ENCODE data around the gene LUC7L3.
"Not testable (repeated sequence)": the region's sequence is repeated elsewhere in the genome, so short reads cannot be mapped to it uniquely, and the experiment has no call there.

LUC7L3 gene

DNA sequence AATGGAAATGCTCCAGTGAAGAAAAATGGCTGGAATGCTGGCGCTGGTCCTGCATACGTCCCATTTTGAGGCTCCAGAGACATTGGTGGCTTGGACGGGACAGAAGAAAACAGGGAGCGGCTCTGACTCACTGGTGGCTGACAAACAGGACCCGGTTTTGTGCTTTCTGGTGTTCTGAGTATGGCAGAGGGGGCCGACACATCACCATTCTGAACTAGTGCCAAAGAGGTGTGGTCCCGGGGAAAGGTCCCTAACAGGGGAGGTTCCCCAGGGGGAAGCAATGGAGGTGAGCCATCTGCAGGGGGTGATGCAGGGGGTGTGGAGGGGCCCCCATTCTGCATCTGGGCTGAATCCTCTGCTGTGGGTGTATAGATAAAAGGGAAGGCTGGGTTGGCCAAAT is 20.0 kb upstream of the LUC7L3 start:
- Histone ChIP-seq H3K4me3 (ENCODE audit: low read length) (no peak overlapping the region), H3K9ac (ENCODE audit: low read length) (no peak overlapping the region), H3K9me3 (ENCODE audit: control insufficient read depth, low read depth, low read length) (no peaks in the 10 kb centered on the region), H3K36me3 (ENCODE audit: control insufficient read depth, low read depth, low read length) (peaks cover 64% of the 10 kb centered on the region), H3K27ac (ENCODE audit: low read length) (no peak overlapping the region), H3K4me1 (ENCODE audit: control insufficient read depth, low read depth, low read length) (no peaks in the 10 kb centered on the region), H3K27me3 (ENCODE audit: control insufficient read depth, insufficient read depth, low read length) (no peaks in the 10 kb centered on the region)

DNA sequence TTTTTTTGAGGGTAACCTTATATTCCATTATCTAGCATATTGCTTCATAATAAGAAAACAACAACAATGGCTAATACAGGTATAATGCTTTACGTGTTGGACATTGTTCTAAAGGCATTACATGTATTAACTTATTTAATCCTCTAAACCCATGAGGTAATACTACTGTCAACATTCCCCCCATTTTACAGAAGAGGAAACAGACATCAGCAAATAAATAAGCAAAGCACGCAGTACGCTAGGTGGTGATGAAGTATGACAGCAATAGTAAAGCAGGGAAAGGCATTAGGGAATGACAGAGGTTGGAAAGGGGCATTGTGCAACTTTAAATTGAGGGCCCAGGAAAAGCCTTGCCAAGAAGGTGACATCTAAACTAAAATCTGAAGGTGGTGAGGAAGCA is 16.2 kb upstream of the LUC7L3 start:
- no peaks in the 10 kb centered on the region for H3K9me3 ChIP-seq (ENCODE audit: control insufficient read depth, low read depth, low read length)
- H3K27me3 ChIP-seq (ENCODE audit: control insufficient read depth, insufficient read depth, low read length) = no peaks in the 10 kb centered on the region
- no peak overlapping the region for H3K9ac ChIP-seq (ENCODE audit: low read length)
- no peak overlapping the region for H3K27ac ChIP-seq (ENCODE audit: low read length)
- H3K4me3 ChIP-seq (ENCODE audit: low read length) = no peak overlapping the region
- peaks cover 3% of the 10 kb centered on the region for H3K4me1 ChIP-seq (ENCODE audit: control insufficient read depth, low read depth, low read length)
- H3K36me3 ChIP-seq (ENCODE audit: control insufficient read depth, low read depth, low read length) = peaks cover 29% of the 10 kb centered on the region

DNA sequence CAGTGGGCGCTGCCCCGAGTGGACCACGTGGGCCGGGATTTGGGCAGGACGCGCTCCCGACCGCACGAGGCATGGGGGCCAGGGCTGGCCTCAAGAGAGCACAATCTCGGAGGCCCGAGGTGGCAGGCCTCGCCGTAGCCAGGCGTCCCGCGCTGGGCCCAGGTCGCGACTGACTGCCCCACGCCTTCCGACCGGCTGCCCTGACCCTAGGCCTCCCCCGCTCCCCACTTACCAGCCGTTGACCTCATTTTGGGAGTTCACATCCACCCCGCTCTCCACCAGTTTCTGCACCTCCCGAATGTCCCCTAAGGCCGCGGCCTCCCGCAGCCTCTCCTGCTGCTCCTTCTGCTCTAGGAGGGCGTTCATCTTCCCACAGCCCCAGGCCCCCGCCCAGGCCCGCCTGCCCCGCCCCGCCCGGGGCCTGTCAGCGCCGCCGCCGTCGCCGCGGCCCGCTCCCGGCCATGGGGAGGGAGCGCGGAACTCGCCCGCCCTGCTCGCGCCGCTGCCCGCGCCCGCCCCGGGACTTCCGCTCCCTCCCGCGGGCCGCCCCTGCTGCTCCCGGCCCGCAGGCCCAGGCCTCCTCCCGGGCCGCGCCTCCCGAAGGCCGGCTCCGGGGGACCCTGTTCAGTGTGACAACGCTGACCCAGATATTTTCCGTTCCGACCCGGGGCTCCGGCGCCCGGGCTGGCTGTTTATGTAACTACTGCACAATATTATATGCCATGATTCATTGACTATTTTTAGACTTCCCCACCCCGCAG is 11.9 kb upstream of the LUC7L3 start, which contains the start of gene ANKRD40:
TSS of gene ANKRD40 (minus strand) at position 626 of the 761 bp plus-strand sequence. CDS start at position 366, 260 bp downstream.
- Histone ChIP-seq H3K4me3 (ENCODE audit: low read length) (peak within 1 kb of the TSS; percentile 92), H3K36me3 (ENCODE audit: control insufficient read depth, low read depth, low read length) (peaks cover 3% of the 10 kb centered on the region), H3K9me3 (ENCODE audit: control insufficient read depth, low read depth, low read length) (no peaks in the 10 kb centered on the region), H3K27me3 (ENCODE audit: control insufficient read depth, insufficient read depth, low read length) (no peaks in the 10 kb centered on the region), H3K9ac (ENCODE audit: low read length) (peak within 1 kb of the TSS; percentile 73), H3K4me1 (ENCODE audit: control insufficient read depth, low read depth, low read length) (peaks cover 8% of the 10 kb centered on the region), H3K27ac (ENCODE audit: low read length) (peak within 1 kb of the TSS; percentile 87)

DNA sequence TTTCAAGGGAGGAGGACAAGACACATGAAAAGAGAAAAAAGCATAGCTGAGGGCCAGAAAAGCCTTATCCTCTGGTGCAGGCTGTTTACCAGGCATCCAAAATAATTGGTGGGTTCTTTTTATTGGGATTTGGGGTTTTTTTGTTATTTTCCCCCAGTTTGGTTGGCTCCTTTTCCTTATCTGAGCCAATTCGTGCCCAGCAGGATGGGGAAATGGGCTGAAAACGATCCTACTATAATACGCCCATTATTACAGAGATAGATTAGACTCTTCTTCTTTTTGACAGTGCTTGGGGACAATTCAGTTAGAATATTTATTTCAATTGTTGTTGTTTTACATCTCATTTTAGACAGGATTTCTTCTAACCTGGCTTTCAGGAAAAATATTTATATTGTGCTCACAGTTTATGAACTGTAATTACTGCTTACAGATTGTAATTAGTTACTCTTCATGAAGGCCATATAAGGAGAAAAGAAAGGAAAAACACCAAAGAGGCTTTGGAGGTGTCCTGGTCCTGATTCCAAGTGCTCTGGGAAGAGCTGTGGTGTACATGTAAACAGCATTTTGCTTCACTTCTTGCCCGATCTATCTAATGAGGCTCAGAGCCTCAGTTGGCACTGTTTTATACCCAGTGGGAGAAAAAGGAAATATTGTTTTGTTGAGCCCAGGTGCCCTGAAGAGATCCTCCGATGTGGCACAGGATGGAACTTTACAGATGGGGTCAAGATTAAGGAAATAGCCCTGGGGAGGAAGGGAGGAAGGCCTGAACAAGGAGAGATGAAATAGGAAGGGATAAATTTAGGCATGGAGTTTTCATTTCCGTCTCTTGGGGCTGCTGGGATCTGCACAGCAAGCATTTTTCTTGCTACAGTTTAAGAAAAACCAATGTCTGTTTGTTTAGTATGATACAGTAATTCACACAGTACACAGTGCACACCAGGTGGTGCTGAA is 11.1 kb upstream of the LUC7L3 start:
- H3K27ac ChIP-seq (ENCODE audit: low read length) = peak overlapping the region; percentile 87
- no peaks in the 10 kb centered on the region for H3K9me3 ChIP-seq (ENCODE audit: control insufficient read depth, low read depth, low read length)
- peaks cover 3% of the 10 kb centered on the region for H3K36me3 ChIP-seq (ENCODE audit: control insufficient read depth, low read depth, low read length)
- peak overlapping the region; percentile 92 for H3K4me3 ChIP-seq (ENCODE audit: low read length)
- H3K4me1 ChIP-seq (ENCODE audit: control insufficient read depth, low read depth, low read length) = peaks cover 8% of the 10 kb centered on the region
- no peaks in the 10 kb centered on the region for H3K27me3 ChIP-seq (ENCODE audit: control insufficient read depth, insufficient read depth, low read length)
- peak overlapping the region; percentile 73 for H3K9ac ChIP-seq (ENCODE audit: low read length)

DNA sequence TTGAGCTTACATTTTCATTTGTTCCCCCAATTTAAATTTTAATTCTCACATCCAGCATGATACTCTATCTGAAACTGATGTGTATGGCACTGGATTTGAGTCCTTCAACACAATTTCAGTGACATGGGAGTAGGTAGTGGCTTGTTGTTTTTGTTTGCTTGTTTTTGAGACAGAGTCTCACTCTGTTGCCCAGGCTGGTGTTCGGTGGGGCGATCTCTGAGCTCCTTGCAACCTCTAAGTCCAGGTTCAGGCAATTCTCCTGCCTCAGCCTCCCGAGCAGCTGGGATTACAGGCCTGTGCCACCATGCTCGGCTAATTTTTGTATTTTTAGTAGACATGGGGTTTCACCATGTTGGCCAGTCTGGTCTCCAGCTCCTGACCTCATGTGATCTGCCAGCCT is 10.3 kb upstream of the LUC7L3 start:
- H3K4me3 ChIP-seq (ENCODE audit: low read length); H3K4me1 ChIP-seq (ENCODE audit: control insufficient read depth, low read depth, low read length); H3K9me3 ChIP-seq (ENCODE audit: control insufficient read depth, low read depth, low read length); H3K9ac ChIP-seq (ENCODE audit: low read length); H3K27me3 ChIP-seq (ENCODE audit: control insufficient read depth, insufficient read depth, low read length); H3K27ac ChIP-seq (ENCODE audit: low read length); H3K36me3 ChIP-seq (ENCODE audit: control insufficient read depth, low read depth, low read length): not testable (repeated sequence)

DNA sequence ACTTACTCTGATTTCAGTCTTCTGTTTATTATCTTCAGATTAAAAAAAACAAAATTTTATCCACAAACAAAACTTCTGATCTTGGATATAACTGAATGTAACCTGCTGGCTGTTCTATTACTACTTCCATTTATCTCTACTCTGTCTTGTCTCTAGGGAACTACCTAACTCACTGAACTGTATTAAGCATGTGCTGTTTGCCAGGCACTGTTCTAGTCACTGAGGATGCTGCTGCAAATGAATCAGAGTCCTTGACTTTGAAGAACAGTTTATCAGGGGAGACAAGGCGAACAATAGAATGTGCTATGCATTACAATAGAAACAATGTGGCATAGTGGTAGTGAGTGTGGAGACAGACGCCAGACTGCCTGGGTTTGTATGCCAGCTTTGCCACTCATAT is 9.4 kb upstream of the LUC7L3 start:
- H3K9me3 ChIP-seq (ENCODE audit: control insufficient read depth, low read depth, low read length) = no peaks in the 10 kb centered on the region
- no peak overlapping the region for H3K4me3 ChIP-seq (ENCODE audit: low read length)
- no peak overlapping the region for H3K27ac ChIP-seq (ENCODE audit: low read length)
- no peak overlapping the region for H3K9ac ChIP-seq (ENCODE audit: low read length)
- H3K36me3 ChIP-seq (ENCODE audit: control insufficient read depth, low read depth, low read length) = no peaks in the 10 kb centered on the region
- H3K27me3 ChIP-seq (ENCODE audit: control insufficient read depth, insufficient read depth, low read length) = no peaks in the 10 kb centered on the region
- H3K4me1 ChIP-seq (ENCODE audit: control insufficient read depth, low read depth, low read length) = peaks cover 8% of the 10 kb centered on the region

DNA sequence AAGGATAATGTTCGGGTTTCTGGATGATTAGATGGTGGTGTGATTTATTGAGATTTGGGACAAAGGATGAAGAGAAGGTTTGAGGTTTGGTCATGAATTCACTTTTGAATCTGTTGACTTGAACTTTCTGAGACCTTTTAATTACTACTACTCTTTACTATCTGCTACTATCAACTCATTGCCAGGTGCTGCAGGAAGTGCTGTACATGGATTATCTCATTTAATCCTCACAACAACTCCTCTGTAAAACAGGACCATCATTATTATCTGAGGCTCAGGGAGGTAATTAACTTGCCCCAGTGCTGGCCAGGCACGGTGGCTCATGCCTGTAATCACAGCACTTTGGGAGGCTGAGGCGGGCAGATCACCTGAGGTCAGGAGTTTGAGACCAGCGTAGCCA is 8.8 kb upstream of the LUC7L3 start:
- Histone ChIP-seq H3K9me3 (ENCODE audit: control insufficient read depth, low read depth, low read length) (no peaks in the 10 kb centered on the region), H3K36me3 (ENCODE audit: control insufficient read depth, low read depth, low read length) (no peaks in the 10 kb centered on the region), H3K27ac (ENCODE audit: low read length) (no peak overlapping the region), H3K4me3 (ENCODE audit: low read length) (no peak overlapping the region), H3K9ac (ENCODE audit: low read length) (no peak overlapping the region), H3K4me1 (ENCODE audit: control insufficient read depth, low read depth, low read length) (peaks cover 8% of the 10 kb centered on the region), H3K27me3 (ENCODE audit: control insufficient read depth, insufficient read depth, low read length) (no peaks in the 10 kb centered on the region)

DNA sequence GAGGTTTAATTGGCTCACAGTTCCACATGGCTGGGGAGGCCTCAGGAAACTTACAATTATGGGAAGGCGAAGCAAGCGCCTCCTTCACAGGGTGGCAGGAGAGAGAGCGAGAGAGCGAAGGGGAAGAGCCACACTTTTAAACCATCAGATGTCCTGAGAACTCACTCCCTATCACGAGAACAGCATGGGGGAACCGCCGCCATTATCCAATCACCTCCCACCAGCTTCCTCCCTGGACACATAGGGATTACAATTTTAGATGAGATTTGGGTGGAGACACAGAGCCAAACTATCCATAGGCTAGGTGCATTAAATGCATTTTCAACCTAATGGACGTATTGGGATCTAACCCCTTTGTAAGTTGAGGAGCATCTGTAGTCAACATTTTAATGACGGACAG is 6.8 kb upstream of the LUC7L3 start:
- H3K36me3 ChIP-seq (ENCODE audit: control insufficient read depth, low read depth, low read length) = no peaks in the 10 kb centered on the region
- H3K4me1 ChIP-seq (ENCODE audit: control insufficient read depth, low read depth, low read length) = peaks cover 8% of the 10 kb centered on the region
- H3K27me3 ChIP-seq (ENCODE audit: control insufficient read depth, insufficient read depth, low read length) = no peaks in the 10 kb centered on the region
- H3K27ac ChIP-seq (ENCODE audit: low read length) = no peak overlapping the region
- no peaks in the 10 kb centered on the region for H3K9me3 ChIP-seq (ENCODE audit: control insufficient read depth, low read depth, low read length)
- no peak overlapping the region for H3K4me3 ChIP-seq (ENCODE audit: low read length)
- H3K9ac ChIP-seq (ENCODE audit: low read length) = no peak overlapping the region

DNA sequence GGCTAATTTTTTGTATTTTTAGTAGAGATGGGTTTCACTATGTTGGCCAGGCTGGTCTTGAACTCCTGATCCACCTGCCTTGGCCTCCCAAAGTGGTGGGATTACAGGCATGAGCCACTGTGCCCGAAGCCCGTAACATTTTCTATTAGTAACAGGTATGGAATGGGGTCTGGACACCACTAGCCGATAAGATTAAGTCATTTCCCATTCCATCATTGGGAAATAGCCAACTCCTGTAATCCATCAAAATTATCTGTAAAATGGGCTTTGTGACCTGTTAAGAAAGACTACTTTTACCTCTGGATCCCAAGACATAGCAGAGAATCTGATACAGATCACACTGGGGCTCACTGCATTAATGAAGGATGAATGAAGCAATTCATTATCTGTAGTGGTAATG is 3.9 kb upstream of the LUC7L3 start:
- Histone ChIP-seq H3K9ac (ENCODE audit: low read length) (no peak overlapping the region), H3K4me3 (ENCODE audit: low read length) (no peak overlapping the region), H3K36me3 (ENCODE audit: control insufficient read depth, low read depth, low read length) (no peaks in the 10 kb centered on the region), H3K27me3 (ENCODE audit: control insufficient read depth, insufficient read depth, low read length) (no peaks in the 10 kb centered on the region), H3K4me1 (ENCODE audit: control insufficient read depth, low read depth, low read length) (no peaks in the 10 kb centered on the region), H3K27ac (ENCODE audit: low read length) (no peak overlapping the region), H3K9me3 (ENCODE audit: control insufficient read depth, low read depth, low read length) (no peaks in the 10 kb centered on the region)

DNA sequence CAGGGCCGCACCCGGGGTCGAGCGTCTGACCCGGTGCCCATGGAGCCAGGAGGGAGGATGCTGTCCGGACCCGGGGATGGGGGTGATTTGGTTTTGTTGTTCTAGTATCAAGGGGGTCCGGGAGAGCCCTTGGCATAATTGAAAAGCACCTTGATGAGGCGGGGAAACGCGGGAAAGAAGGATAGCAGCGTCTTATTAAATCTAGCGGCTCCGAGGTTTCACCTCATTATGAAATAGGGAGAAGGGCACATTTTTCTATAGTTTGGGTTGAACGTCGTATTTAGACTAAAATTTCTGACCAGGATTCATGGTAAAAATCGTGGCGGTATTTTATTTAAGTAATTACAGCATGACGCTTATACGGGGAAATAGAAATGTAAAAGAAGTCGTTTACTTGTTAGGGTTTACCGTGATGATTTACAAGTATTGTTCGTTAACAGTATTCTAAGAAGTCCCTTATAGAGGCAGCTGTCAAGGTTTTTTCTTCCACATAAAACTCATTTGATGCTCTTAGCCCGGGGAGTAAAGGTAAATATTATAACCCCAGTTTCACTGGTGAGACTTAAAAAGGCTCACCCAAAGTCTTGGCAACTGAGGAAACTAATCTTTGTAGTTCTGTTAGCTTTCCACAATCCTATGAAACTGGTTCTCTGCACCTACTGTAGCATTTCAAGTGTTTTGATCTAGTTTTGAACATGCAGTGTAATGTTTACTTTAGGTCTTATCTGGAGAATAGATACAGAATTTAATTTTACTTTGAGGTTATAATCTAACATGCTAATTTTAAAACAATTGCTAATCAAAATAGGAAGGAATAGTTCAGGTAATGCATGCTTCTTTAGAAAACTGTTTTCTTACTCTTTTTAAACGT is 756 bp downstream of the LUC7L3 start:
- Histone ChIP-seq H3K4me1 (ENCODE audit: control insufficient read depth, low read depth, low read length) (peaks cover 14% of the 10 kb centered on the region), H3K27ac (ENCODE audit: low read length) (peak overlapping the region; percentile 99), H3K36me3 (ENCODE audit: control insufficient read depth, low read depth, low read length) (no peaks in the 10 kb centered on the region)

More for the DNA sequence above, 756 bp downstream of the LUC7L3 start:
- Histone ChIP-seq H3K9ac (ENCODE audit: low read length) (peak overlapping the region; percentile 98), H3K27me3 (ENCODE audit: control insufficient read depth, insufficient read depth, low read length) (no peaks in the 10 kb centered on the region), H3K9me3 (ENCODE audit: control insufficient read depth, low read depth, low read length) (no peaks in the 10 kb centered on the region), H3K4me3 (ENCODE audit: low read length) (peak overlapping the region; percentile 99)

Data from iPS-18a (cell line).